ENCODE measurements around the gene FKBP1B.
"Not testable (repeated sequence)": the region's sequence is repeated elsewhere in the genome, so short reads cannot be mapped to it uniquely, and the experiment has no call there.

The FKBP1B gene

DNA sequence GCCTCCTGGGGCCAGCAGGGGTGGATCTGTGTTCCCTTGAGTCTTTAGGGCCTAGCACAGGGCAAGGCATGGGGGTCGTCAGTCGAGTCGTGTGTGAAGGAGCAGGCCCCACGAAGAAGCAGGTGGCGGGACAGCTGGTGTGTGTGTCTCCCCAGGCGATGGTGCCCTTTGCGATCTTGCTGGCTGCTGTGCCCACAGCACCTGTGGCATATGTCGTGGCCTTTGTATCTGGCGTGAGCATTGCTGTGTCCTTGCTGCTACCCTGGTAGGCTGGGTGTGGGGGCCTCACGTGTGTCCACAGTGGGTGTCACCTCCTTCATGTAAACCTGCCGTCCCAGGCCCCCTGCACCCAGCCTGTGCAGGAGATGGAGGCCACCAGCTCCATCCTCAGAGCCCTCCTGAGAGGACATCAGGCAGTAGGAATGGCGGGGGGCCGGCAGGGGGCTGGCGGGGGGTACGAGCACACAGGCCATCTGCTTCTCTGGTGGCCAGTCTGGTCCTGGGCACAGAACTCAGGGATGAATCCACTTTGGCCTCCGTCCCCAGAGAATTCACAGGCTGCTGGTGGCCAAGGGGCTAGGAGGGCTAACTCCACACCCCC is 26.5 kb upstream of the FKBP1B start:
- no peak for DNase-seq

DNA sequence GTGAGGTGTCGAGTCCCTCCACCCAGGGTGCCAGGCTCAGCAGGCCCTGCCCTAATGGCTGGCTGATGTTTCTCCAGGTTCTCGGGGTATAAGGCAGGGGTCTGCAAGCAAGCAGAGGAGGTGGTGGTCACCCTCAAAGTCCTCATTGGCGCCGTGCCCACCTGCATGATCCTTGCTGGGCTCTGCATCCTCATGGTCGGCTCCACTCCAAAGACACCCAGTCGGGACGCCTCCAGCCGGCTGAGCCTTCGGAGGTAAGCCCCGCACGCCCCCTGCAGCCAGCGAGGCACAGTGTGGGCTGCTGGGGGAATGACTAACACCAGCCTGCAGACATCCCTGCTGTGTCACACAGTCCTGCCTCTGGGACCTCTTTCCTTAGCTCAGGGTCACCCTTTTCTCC is 25.5 kb upstream of the FKBP1B start:
- DNase-seq: no peak

DNA sequence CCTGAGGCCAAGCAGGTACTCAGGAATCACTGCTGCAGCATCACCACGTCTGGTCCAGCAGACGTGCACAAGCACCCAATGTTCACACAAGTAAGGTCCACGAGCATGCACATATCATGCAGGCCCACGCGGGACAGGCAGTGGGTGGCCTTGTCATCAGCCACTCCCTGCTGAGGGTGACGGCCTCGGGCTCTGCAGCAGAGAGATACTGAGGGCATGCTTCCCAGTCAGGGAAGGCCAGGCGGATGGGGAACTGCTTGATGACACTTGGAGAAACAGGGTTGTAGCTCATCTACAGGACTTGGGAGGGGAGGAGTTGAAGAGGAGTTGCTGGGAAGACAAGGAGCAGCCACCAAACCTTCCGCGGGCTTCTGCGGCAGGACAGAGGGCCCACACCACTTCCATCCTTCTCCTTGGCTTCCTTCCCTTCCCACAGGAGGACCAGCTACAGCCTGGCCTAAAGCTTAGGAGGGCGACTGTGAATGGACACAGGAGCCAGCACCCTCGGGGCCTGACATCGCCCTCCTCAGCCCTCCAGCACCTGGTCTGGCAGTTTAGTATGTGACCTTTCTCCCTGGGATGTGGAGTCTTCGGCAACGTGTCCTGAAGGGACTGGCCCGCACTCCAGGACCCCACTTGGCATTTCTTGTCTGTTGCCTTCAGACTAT is 24.4 kb upstream of the FKBP1B start:
- DNase-seq: no peak

DNA sequence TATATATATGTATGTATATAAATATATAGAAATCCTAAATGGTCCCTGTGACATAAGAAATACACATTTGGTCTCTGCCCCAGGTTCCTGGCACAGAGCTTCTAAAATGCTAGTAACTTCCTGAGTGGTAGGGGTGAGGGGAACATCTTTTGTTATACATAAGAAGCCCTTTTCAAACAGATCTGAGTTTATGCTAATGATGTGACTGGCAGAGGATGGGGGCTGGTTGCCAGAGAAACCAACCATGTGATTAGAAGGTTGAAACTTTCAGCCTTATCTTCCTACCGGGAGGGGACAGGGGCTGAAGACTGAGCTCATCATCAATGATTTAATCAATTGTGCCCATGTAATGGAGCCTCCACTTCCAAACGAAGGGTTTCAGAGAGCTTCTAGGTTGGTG is 23.3 kb upstream of the FKBP1B start:
- no peak for DNase-seq

DNA sequence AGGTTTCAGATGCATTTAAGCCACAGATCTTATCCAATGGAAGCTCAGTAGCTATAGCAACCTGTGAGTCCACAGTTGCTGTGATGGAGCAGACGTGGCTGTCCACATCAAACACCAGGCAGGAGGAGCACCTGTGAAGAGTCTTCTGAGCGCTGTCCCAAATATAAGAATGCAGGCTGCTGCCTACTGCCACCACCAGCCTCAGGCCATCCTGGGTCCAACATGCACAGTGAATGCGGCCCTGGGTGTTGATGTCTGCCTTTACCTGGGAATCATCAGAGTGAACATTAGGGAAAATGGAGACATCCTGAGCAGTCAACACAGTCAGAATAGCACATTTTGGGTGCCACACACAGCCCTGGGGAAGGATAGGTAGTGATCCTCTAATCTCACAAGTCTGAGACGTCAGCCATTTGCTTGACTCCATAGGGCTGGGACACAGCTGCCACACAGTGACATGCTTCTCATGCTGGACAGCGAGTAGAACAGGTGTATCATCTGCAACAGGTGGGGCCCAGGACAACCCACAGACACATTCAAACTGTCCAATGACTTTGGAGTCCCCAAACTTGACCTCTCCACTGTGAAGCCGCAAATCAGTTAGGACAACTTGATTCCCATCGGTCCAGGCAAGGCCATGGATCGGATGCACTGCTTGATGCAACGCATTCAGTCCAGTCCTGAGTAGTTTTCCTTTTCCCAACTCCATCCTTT is 10.6 kb upstream of the FKBP1B start:
- no peak for DNase-seq

DNA sequence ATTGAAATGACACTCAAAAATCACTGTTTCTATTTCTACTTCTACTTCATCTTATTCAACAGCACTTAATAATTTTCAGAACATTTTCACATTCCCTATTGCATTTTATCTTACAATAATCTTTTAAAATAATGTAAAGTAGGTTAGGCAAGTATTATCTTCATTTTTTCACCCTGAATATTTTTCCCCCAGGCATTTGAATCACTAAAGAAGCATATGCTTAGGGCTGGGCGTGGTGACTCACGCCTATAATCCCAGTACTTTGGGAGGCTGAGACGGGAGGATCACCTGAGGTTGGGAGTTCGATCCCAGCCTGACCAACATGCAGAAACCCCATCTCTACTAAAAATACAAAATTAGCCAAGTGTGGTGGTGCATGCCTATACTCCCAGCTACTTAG is 9.0 kb upstream of the FKBP1B start:
- DNase-seq: no peak

DNA sequence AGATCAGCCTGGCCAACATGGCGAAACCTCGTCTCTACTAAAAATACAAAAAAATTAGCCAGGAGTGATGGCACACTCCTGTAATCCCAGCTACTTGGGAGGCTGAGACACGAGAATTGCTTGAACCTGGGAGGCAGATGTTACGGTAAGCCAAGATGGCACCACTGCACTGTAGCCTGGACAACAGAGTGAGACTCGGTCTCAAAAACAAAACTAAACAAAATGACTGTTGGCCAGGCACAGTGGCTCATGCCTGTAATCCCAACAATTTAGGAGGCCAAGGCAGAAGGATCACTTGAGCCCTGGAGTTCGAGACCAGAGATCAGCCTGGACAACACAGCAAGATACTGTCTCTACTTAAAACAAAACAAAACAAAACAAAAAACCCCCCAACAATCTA is 6.4 kb upstream of the FKBP1B start:
- DNase-seq: not testable (repeated sequence)

DNA sequence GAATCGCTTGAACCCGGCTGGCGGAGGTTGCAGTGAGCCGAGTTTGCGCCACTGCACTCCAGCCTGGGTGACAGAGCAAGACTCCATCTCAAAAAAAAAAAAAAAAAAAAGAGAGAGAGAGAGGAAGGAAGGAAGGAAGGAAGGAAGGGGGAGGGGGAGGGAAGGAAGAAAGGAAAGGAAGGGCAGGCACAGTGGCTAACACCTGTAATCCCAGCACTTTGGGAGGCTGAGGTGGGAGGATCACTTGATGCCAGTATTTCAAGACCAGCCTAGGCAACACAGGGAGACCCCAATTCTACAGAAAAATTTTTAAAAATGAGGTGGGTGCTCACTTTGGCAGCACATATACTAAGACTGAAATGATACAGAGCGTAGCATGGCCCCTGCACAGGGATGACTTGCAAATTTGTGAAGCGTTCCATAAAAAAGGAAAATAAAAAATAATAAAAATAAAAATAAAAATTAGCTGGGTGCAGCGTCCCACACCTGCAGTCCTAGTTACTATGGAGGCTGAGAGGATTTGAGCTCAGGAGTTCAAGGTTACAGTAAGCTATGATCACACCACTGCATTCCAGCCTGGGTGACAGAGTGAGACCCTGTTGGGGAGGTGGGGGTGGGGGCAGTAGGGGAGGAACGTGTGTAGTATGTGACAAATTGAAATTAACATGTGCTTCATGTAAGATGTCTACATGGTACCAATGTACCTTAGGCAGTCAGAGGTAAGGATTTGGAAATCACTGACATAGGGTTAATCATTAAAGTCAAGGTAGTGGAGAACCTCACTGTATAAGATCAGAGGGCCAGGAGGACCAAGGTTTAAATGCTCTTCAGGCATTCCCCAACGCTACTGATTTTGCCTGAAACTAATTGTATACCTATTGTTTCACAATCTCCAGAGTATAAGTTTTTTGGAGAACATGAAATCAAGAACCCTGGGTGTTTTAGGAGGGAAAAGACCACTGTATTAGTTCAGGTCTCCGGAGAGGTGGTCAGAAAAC is 3.7 kb upstream of the FKBP1B start:
- DNase-seq: no peak

DNA sequence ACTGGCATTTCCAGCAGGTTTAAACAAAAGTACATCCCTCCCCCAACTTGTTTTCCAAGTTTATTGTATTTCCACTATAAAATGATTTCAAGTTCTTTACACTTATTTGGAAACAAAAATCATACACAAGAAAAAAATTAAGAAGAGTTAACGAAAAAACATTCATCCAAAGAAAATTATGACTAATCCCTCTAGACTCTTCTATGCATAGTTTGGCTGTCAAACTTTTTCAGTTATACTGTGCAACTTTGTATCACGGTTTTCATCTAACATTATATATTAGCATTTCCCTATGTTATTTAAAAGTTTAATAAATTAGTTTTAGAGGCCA is 3.0 kb upstream of the FKBP1B start:
- no peak for DNase-seq

DNA sequence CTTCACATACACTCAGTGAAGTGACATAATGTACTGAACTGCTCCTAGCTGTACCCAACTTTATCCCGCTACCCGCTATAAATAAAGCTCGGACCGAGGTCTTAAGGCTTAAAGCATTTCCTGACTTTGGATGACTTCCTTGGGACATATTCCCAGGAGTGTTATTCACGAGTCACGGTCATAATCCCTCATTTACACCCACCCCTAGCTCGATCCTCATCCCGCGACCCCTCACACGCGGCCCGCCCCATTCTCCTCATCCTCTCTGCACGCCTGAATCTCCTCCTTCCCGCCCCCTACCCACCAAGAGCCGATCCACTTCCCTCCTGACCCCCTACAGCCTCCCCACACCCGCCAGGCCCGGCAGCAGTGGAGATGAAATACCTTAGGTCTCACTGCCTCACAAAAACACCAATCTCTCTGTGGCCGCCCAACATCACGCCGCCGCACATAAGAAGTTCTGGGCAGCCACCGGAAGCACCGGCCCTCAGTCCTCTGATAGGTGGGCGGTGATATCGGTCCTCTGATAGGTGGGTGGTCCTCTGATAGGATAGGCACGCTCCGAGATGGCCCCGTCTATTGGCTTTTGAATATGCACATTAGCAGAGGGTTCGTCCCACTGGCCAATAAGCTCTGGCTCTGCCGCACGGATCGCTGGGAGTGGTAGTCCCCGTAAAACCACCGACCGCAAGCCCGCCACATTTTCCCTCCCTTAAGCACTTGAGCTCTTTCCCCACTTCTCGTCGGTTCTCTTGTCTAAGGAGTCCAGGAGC is 2.4 kb upstream of the FKBP1B start, which contains the start of gene WDCP:
Gene WDCP (minus strand): TSS at position 462 of the 773 bp plus-strand sequence. CDS start 7,897 bp downstream, outside the sequence.
- peak; percentile 89 for DNase-seq

DNA sequence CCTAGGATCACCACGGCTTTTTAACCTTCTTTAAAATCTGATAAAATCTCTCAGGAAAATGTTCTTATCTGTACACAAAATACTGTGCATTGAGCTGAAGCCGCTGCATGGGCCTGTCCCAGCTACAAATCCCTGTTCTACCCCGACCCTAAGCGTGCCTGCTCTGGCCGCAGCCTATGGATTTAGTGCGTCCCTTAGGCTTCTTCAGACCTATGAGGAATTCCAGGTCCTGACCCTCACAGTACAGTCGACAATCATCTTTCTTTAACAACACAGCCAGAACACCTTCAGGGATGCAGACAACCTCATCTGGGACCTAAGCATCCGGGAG is 1.9 kb upstream of the FKBP1B start:
- DNase-seq: no peak

DNA sequence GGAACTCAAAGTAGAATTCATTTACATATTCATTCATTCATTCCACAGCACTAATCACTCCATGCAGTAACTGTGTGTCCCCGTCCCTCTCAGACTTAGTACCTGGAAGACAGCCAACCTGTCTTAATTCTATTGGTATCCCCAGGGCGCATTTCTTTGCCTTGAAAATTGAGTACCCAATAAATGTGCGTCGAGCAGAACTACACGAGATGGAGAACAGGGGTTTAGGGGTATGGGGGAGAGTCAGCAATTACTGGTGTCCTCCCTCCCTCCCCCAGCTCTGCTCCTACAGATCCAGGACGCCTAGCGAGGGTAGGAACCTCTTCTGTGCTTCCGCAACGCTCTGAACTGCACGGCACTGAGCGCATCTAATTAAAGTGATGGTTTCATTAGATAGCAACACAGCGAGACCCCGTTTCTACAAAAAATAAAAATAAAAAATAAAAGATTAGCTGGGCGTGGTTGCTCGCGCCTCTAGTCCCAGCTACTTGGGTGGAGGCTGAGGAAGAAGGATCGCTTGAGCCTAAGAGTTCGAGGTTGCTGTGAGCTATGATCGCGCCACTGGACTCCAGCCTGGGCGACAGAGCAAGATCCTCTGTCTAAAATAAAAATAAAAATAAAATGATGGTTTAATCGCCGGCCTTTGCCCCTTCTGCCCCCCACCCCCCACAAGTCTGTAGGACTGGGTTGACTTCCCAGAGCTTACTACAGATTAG is 614 bp upstream of the FKBP1B start:
- no peak for DNase-seq

DNA sequence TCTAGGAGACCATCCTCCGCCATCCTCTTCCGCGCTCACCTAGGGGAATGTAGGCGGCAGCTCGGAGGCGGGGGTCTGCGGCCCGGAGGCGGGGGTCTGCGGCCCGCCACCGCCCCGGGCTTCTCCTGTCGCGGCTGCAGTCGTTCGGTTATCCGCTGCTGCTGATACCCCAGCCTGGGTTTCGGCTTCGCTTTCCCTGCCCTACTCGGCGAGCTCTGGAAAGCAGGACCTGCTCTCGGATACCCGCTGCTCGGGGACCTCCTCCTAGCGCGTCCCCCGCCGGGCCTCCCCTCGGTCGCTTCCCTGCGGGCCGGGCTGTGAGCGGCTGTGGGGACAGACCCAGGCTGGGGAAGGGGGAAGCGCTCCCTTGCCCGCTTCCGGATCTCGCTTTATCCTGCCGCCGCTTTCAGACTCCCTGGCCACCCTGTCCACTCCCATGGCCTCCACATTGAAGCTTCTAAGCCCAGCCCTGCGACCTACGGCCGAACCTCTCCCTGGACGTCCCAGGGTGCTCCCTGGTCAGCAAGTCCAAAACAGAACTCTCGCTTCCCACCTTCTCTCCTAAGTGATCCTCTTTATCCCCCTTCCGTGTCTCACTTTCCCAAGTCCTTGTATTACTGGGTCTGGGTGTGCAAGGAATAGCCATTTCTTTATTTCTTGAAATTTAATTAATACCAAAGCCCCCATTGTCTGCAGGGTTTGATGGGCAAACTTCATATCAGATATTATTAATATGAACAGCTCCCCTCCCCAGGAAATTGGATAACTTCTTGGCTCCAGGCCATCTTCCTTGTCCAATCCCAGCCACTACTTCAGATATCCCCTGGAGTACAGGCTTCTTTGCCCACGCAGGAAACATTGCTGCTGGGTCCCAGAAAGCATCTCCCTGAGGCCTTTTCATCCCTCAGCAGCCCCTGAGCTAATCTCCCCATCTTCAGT is 769 bp downstream of the FKBP1B start:
- DNase-seq: peak; percentile 13

DNA sequence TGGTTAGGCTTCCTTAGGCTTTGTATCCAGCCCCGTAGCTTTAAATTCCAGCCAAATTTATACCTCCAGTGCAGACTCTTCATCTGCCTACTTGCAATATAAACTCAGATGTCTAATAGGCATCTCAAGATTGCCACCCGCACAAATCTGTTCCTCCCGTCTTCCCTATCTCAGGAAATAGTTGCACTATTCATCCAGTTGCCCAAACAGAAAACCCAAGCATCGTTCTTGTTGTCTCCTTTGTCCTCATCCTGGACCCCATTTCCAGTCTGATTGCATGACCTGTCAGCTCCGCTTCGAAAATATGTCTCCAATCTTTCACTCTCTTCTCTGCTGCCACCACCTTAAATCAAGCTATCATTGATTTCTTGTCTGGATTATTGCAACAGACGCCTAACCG is 2.3 kb downstream of the FKBP1B start:
- no peak for DNase-seq

DNA sequence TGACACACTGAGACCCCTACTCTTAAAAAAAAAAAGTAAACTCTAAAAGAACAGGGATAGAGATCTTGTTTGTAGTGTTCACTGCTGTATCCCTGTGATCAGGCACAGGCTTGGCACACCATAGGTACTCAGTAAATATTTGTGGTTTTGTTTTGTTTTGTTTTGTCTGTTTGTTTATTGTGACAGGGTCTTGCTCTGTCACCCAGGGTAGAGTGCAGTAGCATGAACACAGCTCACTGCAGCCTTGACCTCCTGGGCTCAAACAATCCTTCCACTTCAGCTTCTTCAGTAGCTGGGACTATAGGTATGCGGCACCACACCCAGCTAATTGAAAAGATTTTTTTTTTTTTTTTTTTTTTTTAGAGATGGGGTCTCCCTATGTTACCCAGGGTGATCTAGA is 3.4 kb downstream of the FKBP1B start:
- no peak for DNase-seq

DNA sequence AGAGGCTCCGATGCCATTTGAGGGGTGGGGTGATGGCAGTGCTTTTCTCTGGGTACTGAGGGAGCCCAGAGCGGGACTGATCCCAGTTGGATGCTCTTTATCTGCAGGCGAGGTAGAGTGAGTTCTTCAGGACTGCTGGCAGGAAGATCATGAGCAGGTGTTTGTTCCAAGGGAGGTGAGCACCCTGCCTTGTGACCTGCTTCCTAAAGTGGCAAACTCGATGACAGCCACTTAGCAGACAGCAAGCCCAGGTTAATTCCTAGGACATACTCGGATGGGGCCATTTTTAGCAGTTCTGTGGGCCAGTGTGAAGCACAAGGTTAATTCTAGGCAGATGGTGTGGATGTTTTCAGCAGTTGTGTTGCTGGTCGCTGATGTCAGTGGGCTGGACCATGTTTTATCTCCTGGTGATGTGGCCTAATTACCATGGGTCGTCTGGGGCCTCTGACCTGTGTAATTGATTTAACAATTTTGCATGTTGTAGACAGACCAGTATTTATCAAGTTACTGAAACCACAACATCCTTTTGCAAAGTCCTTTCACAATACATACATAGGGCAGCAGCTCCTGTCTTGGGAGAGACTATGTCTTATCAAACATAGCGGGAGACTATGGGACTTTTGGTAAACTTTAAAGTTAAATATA is 4.9 kb downstream of the FKBP1B start:
- DNase-seq: no peak

DNA sequence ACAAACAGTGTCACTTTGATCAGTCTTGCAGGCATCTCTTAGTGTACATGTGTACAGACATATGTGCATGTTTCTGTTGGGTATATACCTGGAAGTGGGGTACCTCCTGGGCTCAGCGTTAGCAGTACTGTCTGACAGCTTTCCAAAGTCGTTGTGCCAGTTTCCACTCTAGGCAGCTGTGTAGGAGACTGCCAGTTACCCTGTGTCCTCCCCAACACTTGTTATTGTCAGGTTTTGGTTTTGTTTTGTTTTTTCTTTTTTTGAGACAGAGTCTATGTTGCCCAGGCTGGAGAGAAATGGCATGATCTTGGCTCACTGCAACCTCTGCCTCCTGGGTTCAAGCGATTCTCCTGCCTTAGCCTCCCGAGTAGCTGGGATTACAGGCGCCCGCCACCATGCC is 6.2 kb downstream of the FKBP1B start:
- DNase-seq: no peak

DNA sequence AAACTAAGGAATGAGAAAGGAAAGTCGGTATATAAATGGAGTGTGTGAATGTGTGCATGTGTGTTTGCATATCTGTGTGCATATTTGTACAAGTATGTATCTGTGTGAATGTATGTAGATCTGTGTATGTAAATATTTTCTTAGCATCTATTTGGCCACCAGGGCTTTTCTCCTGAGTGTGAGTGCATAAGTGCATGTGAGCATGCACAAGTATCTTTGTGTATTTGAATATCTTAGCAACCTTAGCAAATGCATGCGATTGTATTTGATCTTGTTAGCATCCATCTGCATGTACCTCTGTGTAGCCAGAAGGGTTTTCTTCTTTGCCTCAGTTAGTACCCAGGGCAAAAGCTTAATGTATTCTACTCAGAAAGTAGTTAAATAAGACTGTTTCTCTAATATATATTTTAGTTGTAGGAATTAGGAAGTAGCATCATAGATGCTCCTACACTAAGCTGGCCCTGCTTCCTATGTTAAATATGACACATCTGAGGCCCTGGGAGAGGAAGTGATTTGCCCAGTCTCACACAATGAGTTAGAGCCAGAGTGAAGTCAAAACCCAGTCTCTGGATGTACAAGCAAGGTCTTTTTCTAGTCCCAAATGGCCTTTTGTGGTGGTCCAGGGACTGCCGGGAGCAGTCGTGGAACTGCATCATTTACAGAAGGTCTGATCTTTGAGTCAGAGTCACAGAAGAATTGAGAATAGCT is 9.2 kb downstream of the FKBP1B start:
- DNase-seq: no peak

DNA sequence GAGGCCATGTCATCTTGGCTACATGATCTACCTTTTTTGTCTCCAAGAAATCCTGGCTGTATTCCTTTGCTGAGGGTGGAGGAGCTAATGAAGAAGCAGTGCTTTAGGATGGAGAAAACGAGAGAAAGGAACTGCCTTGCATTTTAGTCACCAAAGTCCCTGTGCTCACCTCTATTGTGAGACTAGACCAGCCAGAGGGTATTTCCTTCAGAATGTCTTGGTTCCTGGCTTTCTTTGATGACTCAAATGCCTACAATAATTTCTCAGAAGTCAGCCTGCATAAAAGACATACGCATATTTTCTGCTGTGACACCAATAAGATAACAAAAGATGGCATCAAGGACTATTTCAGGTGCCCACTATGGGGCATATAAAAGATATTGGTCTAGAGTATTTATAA is 15.8 kb downstream of the FKBP1B start:
- no peak for DNase-seq

DNA sequence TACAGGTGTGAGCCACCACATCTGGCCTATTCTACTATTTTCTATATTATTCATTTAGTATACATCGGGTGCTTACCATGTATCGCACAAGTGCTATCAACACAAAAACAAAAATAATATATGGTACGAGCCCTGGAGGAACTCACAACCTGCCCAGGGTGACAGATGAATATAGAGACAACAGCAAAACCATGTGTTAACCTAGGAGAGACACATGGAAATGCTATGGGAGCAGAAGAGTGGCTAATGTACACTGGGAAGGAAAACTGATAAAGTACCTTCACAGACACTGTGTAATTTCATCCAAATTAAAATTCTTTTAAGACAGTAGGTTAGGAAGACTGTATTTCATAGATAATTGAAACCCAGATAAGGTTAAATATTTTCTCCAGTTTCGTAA is 22.7 kb downstream of the FKBP1B start:
- no peak for DNase-seq
